WERI-Rb-1 (cell line): ENCODE data around the gene PSMB10.

Experiments
- DNase-seq: peaks from one replicate; pipeline ENCODE4 v3.0.0-alpha.2; 2020
- H3K27ac ChIP-seq: fragments of 250-450 bp; sonication (Bioruptor Pico); 2 replicates; pipeline ENCODE4 v1.5.1; 2020; ENCODE audit warnings: mild to moderate bottlenecking, moderate library complexity
- H3K27me3 ChIP-seq: fragments of 250-450 bp; sonication (Bioruptor Pico); 2 replicates; pipeline ENCODE4 v1.5.1; 2021; ENCODE audit warnings: mild to moderate bottlenecking, low read depth, moderate library complexity; ENCODE audit not compliant: insufficient read depth, severe bottlenecking
- H3K36me3 ChIP-seq: fragments of 250-450 bp; sonication (Bioruptor Pico); 2 replicates; pipeline ENCODE4 v1.5.1; 2020; ENCODE audit warnings: mild to moderate bottlenecking, moderate library complexity
- H3K4me3 ChIP-seq: 2 replicates; pipeline ENCODE4 v1.5.1; 2011; ENCODE audit warnings: low read depth, mild to moderate bottlenecking, control low read depth, low read length
- H3K9me3 ChIP-seq: fragments of 250-450 bp; sonication (Bioruptor Pico); 2 replicates; pipeline ENCODE4 v1.5.1; 2021; ENCODE audit warnings: mild to moderate bottlenecking, moderate library complexity; ENCODE audit not compliant: severe bottlenecking
- TF ChIP-seq, protein P1 (sequence below): IDR thresholded peaks from 2 replicates; pipeline ENCODE4 v1.5.1; 2011; ENCODE audit warnings: low read depth, mild to moderate bottlenecking, control low read depth, inconsistent platforms, low read length

Gene PSMB10

DNA sequence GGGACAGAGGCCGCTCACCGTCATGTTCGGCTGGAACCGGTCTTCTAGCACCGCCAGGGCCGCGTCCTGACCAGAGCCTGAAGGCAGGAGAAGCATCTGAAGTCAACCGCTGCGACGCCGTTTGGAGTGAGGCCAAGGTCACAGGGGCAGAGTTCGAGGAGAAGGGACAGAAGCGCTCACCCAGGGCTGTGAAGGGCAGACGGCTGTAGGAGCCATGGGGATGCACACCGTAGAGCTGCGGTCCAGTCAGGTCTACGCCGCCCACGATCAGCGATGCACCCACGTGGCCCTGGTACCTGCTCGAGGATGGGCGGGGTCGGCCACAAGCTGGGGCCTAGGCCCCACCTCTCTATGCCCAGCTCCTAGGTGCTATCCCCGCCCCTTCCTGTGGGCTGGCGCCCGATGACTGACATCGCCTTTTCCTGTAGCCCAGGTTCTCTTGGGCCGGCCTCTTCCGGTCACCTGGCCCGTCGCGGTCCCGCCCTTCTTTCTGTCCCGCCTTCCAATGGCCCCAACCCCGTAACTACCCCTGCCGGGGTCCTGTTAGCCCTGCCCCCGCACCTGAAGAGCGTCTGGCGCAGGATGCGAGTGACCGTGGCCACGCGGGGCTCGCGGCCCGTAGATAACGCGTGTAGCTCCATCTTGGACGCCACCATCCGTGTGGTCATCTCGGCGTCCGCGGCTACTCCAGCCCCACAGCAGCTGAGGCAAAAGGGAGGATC is 1.1 kb downstream of the PSMB10 start:
- H3K36me3 ChIP-seq = no peaks in the 10 kb centered on the region; the same call in 1 of the 2 replicates
- H3K27me3 ChIP-seq = no peaks in the 10 kb centered on the region
- peak overlapping the region; percentile 62 for H3K27ac ChIP-seq
- TF ChIP-seq, protein P1, sequence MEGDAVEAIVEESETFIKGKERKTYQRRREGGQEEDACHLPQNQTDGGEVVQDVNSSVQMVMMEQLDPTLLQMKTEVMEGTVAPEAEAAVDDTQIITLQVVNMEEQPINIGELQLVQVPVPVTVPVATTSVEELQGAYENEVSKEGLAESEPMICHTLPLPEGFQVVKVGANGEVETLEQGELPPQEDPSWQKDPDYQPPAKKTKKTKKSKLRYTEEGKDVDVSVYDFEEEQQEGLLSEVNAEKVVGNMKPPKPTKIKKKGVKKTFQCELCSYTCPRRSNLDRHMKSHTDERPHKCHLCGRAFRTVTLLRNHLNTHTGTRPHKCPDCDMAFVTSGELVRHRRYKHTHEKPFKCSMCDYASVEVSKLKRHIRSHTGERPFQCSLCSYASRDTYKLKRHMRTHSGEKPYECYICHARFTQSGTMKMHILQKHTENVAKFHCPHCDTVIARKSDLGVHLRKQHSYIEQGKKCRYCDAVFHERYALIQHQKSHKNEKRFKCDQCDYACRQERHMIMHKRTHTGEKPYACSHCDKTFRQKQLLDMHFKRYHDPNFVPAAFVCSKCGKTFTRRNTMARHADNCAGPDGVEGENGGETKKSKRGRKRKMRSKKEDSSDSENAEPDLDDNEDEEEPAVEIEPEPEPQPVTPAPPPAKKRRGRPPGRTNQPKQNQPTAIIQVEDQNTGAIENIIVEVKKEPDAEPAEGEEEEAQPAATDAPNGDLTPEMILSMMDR = no peak
- peak overlapping the region; percentile 91 for H3K4me3 ChIP-seq
- DNase-seq = peak; percentile 97
- no peaks in the 10 kb centered on the region for H3K9me3 ChIP-seq

- peak overlapping the region; percentile 91 for H3K4me3 ChIP-seq
- no peaks in the 10 kb centered on the region for H3K9me3 ChIP-seq
- TF ChIP-seq, protein P1 = no peak
- H3K27ac ChIP-seq = no peak overlapping the region
- no peaks in the 10 kb centered on the region for H3K27me3 ChIP-seq
- DNase-seq = no peak
- H3K36me3 ChIP-seq = no peaks in the 10 kb centered on the region; the same call in 1 of the 2 replicates
These were observed 1.6 kb downstream of the PSMB10 start for GRCh38 chr16:67935101-67935401.

DNA sequence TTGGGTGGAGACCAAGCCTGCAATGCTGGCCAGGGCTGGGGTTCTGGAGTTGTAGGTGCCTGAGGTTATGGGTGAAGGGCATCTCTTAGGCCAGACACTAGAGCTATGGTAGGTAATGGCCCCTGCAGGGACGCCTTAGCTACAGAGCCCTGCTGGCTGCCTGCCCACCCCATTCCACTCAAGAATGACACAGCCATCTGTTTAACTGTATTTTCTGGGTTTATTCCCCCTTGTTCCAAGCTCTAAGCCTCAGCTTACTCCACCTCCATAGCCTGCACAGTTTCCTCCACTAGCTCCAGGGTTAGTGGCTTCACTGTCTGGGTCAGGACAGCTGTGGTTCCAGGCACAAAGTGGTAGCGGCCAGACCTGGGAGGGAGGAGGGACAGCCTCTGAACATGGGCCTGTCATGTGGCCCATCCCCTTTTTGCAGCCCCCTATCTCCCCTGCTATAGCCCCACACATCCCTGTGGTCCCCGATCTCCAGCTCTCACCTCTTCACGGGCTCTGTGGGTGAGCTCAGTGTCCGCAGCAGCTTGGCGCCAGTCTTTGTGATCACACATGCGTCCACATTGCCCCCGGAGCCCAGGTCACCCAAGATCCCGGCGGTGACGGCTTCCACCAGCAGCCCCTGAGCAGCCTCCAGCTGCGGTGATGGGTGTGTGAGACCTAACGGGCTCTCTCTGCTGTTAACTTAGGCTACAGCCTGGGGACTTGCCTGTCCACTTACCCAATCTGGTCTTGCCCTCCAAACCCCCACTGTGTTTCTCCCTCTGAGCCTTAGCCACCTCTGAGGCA is 2.1 kb downstream of the PSMB10 start:
- no peak for DNase-seq
- peak overlapping the region; percentile 91 for H3K4me3 ChIP-seq
- H3K36me3 ChIP-seq = no peaks in the 10 kb centered on the region; the same call in 1 of the 2 replicates
- TF ChIP-seq, protein P1 = no peak
- H3K27ac ChIP-seq = no peak overlapping the region
- no peaks in the 10 kb centered on the region for H3K9me3 ChIP-seq
- H3K27me3 ChIP-seq = no peaks in the 10 kb centered on the region

DNA sequence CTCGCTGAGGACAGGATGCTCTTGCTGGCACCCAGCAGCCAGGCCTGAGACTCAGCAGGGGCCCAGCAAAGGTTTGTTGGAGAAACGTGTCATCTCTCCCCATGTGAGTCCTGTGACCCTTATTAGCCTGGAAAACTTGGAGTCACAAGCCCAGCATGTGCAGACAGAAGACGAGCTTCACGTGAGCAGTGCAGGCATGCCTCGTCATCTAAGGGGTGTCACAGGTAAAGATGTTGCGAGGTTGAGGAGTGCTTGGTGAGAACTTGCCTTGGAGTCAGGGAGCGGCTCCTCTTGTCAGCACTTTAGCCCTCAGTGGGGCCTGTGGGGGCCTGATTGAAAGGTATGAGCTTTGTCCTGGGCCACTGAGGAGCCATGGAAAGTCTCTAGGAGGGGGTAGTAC is 2.8 kb downstream of the PSMB10 start:
- TF ChIP-seq, protein P1 = no peak
- Histone ChIP-seq H3K4me3 (no peak overlapping the region), H3K27me3 (no peaks in the 10 kb centered on the region), H3K36me3 (no peaks in the 10 kb centered on the region; the same call in 1 of the 2 replicates), H3K27ac (no peak overlapping the region), H3K9me3 (no peaks in the 10 kb centered on the region)
- no peak for DNase-seq

GRCh38 chr16:67932462-67932840 is 4.2 kb downstream of the PSMB10 start:
- no peak overlapping the region for H3K27ac ChIP-seq
- TF ChIP-seq, protein P1 = no peak
- H3K4me3 ChIP-seq = no peak overlapping the region
- H3K27me3 ChIP-seq = no peaks in the 10 kb centered on the region
- no peak for DNase-seq
- H3K36me3 ChIP-seq = peaks cover 4% of the 10 kb centered on the region
- H3K9me3 ChIP-seq = no peaks in the 10 kb centered on the region
